GM21367 (cell line): ENCODE measurements around the gene ITGB8.
"Not testable (repeated sequence)": the region's sequence is repeated elsewhere in the genome, so short reads cannot be mapped to it uniquely, and the experiment has no call there.

Source experiments
- ATAC-seq: cut with Tn5 transposase; IDR thresholded peaks from one replicate; pipeline ENCODE4 v1.9.1; 2021; ENCODE audit not compliant: unreplicated experiment

The ITGB8 gene

GRCh38 chr7:20330239-20330927 is at the start of gene ITGB8:
Gene ITGB8, plus strand, starts transcription at chr7:20330900. Its CDS starts 907 bp downstream, at chr7:20331807.
- peak; percentile 58 for ATAC-seq

- ATAC-seq, result no peak
Measured at GRCh38 chr7:20282959-20283358, 47.7 kb upstream of the ITGB8 start.

- ATAC-seq, result no peak
Measured at GRCh38 chr7:20283385-20283784, 47.3 kb upstream of the ITGB8 start.

DNA sequence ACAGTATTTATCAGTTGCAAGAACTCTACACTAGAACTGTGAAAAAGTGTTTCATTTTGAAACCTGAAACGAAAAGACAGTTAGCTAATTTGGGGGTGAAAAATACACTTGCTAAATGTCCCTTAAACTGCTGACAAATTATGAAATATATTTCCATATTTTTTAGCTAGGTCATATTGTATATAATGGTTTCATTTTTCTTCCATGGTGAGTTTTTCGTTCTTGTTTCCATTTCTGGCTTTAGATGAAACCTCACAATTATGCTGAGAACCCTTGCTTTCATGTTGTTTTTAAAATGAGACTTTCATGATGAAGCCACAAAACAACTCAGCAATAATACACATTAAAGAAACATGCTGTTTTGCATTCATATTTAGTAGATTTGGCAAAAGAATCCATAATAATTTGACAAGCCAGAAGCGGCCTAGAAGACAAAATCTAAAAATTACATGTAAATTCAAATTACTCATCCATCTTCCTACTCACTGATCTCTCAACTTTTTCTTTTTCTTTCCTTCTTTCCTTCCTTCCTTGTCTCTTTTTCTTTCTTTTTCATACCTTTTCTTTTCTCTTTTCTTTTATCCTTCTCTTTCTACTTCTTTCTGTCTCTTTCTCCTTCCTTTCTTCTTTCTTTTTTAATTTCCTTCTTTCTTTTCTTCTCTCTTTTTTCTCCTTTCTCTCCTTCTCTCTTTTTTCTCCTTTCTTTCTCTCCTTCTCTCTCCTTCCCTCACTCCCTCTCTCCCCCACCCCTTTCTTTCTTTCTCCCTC is 46.5 kb upstream of the ITGB8 start:
- peak; percentile 60 for ATAC-seq

DNA sequence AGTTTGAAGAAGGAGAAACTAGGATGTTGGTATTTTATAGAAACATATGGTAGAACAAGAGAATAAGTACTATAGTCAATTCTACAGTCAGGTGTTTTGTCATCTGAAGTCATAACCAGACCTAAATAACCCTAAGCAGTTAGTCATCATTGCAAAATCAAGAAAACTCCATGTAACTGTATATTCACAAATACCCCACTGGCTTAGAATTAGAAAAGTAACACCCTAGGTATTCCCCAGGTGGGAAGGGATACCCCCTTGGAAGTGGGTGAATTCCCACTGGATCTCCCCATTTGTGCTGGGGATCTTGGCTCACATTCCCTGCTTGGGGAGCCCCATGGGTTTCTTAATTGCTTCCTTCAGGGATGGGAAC is 45.9 kb upstream of the ITGB8 start:
- no peak for ATAC-seq

DNA sequence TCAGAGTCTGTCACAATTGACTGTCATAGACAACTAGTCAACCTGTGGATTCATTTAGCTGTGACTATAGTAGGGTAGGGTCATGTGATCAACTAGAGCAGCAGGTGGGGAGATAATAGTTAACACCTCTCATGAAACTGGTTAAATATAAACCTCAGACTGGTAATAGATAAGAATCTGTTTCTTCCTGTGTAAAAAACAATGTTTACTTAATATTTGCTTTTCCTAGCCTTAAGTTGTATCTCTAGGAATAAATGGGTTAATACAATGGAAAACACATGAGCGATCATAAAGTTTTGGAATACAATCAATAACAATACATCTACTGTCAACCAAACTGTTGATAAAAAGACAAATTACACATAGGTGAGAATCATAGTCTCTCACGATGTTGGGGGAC is 43.4 kb upstream of the ITGB8 start:
- no peak for ATAC-seq

DNA sequence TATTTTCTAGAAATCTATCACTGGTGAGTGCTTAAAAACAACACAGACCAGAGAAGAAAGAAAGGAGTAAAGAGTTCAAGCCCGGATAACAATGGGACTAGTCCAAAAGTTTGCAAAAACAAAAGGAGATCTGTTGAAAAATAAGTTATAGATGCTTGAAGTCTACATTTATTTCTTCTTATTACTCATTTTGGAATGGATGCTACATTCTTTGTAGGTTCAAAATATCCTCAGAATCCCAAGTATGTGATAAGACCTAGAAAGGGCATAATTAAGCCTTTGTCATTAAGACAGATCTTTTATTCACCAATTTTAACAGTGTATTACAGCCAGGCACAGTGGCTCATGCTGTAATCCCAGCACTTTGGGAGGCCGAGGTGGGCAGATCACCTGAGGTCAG is 42.7 kb upstream of the ITGB8 start:
- no peak for ATAC-seq

GRCh38 chr7:20290505-20291111 is 40.1 kb upstream of the ITGB8 start:
- no peak for ATAC-seq

DNA sequence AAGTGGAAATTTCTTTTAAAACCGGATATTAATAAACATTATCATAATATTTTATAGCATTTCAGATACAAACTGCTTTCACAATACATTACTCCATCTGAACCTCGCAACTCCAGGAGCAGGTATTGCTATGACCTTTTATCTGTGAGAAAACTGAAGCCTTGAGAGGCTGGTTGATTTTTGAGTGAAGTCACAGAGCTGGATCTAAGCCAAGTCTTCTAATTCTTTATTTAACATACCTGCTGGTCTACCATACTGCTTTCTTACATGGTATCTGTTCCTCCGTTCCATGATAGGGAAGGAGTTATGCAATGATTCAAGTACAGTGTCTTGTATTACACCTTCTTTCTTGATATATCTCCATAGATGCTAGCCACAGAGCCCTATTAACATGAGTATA is 37.4 kb upstream of the ITGB8 start:
- no peak for ATAC-seq

GRCh38 chr7:20296444-20296843 is 34.3 kb upstream of the ITGB8 start:
- ATAC-seq, result no peak

DNA sequence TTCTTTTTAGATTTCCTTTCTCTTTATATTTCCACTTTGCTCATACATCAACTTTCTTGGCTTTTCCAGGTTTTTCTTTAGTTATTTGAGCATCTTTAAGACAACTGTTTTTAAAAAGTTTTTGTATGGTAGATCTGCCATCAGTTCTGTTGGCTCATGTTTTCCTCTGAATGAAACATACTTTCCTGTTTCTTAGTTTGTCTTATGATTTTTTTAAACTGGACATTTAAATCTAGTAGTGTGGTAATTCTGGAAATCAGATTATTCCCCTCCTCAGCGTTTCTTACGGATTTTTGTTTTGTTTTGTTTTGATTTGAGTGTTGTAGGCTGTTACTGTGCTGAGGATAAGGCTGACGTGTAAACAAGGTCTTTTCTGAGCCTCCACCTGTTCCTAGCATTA is 33.8 kb upstream of the ITGB8 start:
- no peak for ATAC-seq

GRCh38 chr7:20298486-20298901 is 32.2 kb upstream of the ITGB8 start:
- ATAC-seq, result no peak

DNA sequence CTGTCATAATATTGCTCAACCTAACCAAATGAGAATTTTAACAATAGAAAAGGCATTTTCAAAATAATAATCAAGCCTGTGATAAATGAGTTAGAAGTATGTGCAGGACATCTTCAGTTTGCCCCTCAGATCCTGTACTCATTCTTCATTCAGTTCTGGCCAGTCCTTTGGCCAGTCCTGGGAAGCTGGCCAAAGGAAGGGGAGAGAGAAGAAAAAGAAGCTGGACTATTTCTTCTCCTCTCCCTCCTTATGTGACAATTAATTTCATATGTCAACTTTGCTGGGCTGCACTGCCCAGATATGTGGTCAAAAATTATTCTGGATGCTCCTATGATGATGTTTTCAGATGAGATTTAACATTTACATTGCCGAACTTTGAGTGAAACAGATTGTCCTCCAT is 31.6 kb upstream of the ITGB8 start:
- ATAC-seq, result no peak

DNA sequence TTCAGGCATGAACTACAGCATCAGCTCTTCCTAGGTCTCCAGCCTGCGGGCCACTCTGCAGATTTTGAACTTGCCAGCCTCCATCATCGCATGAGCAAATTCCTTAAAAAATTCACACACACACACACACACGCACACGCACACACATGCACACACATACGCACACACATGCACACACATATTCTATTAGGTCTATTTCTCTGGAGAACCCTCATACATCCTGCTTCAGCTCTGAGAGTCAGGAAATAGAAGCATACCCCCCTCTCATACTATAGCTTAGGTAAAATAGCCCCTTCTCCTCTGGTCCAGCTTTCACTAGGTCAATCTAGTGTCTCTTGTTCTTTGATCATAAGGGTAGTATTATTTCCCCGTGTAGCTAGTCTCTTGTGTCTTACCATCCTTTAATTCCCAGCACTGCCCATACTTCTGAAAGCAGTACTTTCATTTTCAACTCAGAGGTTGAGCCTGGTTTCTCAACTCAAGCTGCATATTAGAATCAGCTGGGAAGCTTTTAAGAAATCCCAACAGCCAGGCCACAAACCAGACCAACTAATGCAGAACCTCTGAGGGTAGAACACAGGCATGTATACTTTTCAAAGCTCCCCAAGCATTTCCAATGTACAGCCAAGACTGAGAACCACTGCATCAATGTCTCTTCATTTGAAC is 30.9 kb upstream of the ITGB8 start:
- ATAC-seq, result peak; percentile 69

DNA sequence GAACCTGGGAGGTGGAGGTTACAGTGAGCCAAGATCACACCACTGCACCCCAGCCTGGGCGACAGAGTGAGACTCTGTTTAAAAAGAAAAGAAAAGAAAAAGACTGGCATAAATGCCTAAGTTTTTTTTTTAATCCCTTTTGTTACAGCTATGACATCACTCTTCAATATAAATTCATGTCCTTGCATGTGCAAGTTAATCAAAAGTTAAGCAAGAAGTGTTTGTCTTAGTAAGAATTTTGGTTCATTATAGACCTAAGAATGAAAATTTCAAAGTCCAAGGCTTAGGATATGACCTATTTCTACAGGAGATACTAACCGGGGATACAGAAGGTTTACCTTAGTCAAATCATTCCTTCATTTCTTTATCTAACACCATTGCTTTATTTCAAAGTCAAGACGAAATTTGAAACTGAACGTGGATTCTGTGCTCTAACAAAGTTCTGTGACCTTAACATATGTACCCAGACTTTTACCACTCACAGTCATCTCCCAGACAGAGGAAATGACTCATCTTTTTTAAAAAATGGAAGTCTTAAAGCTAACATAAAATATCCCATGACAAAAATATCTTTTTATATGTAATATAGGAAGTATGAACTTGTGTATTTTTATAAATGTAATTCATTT is 29.3 kb upstream of the ITGB8 start:
- ATAC-seq, result peak; percentile 33

DNA sequence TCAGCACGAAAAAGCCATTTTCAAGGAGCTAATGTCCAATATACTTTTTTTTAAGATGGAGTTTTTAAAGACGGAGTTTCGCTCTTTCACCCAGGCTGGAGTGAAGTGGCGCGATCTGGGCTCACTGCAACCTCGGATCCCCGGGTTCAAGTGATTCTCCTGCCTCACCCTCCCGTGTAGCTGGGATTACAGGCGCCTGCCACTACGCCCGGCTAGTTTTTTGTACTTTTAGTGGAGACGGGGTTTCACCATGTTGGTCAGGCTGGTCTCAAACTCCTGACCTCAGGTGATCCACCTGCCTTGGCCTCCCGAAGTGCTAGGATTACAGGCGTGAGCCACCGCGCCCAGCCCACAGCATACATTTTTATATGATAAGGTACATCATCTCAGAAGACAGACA is 28.4 kb upstream of the ITGB8 start:
- not testable (repeated sequence) for ATAC-seq

DNA sequence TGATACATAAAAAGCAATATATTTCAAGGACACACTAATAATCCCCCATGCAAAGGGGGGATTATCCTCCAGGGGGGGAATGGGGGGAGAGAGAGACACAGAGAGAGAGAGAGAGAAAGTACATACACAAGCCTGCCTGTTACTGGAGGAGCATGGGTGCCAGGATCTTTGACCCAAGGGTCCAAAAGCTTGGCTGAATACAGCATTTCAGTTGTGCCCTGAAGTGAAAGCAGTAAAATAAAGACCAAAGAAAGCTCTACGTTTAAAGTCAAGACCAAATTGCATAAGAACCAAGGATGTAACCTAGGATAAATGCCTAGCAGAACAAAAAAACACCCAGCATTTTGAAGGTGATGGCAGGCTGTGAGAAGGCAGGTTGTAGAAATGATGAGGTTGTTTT is 27.8 kb upstream of the ITGB8 start:
- ATAC-seq, result no peak

GRCh38 chr7:20304366-20304765 is 26.3 kb upstream of the ITGB8 start:
- ATAC-seq, result no peak

- ATAC-seq, result no peak
Measured at GRCh38 chr7:20305726-20306125, 25.0 kb upstream of the ITGB8 start.

- ATAC-seq, result no peak
Measured at GRCh38 chr7:20306180-20306946, 24.3 kb upstream of the ITGB8 start.
